Measurements from ENCODE around the gene ADAP2.
"Not testable (repeated sequence)": the region's sequence is repeated elsewhere in the genome, so short reads cannot be mapped to it uniquely, and the experiment has no call there.

The ADAP2 gene

GRCh38 chr17:30964876-30965275, 43.1 kb downstream of the ADAP2 start:
- Histone ChIP-seq H3K4me3 (ENCODE audit: low read length) (no peak overlapping the region), H3K9me3 (ENCODE audit: low read length) (no peaks in the 10 kb centered on the region), H3K4me1 (ENCODE audit: insufficient read depth, low read length) (peaks cover 3% of the 10 kb centered on the region), H2AFZ (ENCODE audit: low read depth, low read length) (no peak overlapping the region), H3K27me3 (ENCODE audit: insufficient read depth, low read length) (no peaks in the 10 kb centered on the region), H3K36me3 (ENCODE audit: insufficient read depth, low read length) (no peaks in the 10 kb centered on the region)

- Histone ChIP-seq H3K4me1 (ENCODE audit: insufficient read depth, low read length) (peaks cover 3% of the 10 kb centered on the region), H2AFZ (ENCODE audit: low read depth, low read length) (no peak overlapping the region), H3K27me3 (ENCODE audit: insufficient read depth, low read length) (no peaks in the 10 kb centered on the region), H3K4me3 (ENCODE audit: low read length) (no peak overlapping the region), H3K36me3 (ENCODE audit: insufficient read depth, low read length) (no peaks in the 10 kb centered on the region), H3K9me3 (ENCODE audit: low read length) (peaks cover 3% of the 10 kb centered on the region)
These were observed 43.9 kb downstream of the ADAP2 start for GRCh38 chr17:30965686-30966085.

GRCh38 chr17:30967911-30968310, 46.2 kb downstream of the ADAP2 start:
- peaks cover 12% of the 10 kb centered on the region for H3K9me3 ChIP-seq (ENCODE audit: low read length)
- H3K4me1 ChIP-seq (ENCODE audit: insufficient read depth, low read length); H3K4me3 ChIP-seq (ENCODE audit: low read length); H2AFZ ChIP-seq (ENCODE audit: low read depth, low read length); H3K36me3 ChIP-seq (ENCODE audit: insufficient read depth, low read length); H3K27me3 ChIP-seq (ENCODE audit: insufficient read depth, low read length): not testable (repeated sequence)

GRCh38 chr17:30969989-30970830, 48.5 kb downstream of the ADAP2 start:
- peaks cover 12% of the 10 kb centered on the region for H3K9me3 ChIP-seq (ENCODE audit: low read length)
- no peaks in the 10 kb centered on the region for H3K36me3 ChIP-seq (ENCODE audit: insufficient read depth, low read length)
- no peak overlapping the region for H3K4me3 ChIP-seq (ENCODE audit: low read length)
- no peaks in the 10 kb centered on the region for H3K4me1 ChIP-seq (ENCODE audit: insufficient read depth, low read length)
- H2AFZ ChIP-seq (ENCODE audit: low read depth, low read length), result no peak overlapping the region
- H3K27me3 ChIP-seq (ENCODE audit: insufficient read depth, low read length), result no peaks in the 10 kb centered on the region

GRCh38 chr17:30970831-30971567, 49.3 kb downstream of the ADAP2 start, which contains the start of gene RNF135:
Gene RNF135 (plus strand): TSS chr17:30971039. CDS start chr17:30971074, 35 bp downstream.
- Histone ChIP-seq H3K36me3 (ENCODE audit: insufficient read depth, low read length) (no peaks in the 10 kb centered on the region), H2AFZ (ENCODE audit: low read depth, low read length) (no peak within 1 kb of the TSS), H3K4me3 (ENCODE audit: low read length) (no peak within 1 kb of the TSS), H3K27me3 (ENCODE audit: insufficient read depth, low read length) (no peaks in the 10 kb centered on the region), H3K9me3 (ENCODE audit: low read length) (peaks cover 12% of the 10 kb centered on the region), H3K4me1 (ENCODE audit: insufficient read depth, low read length) (no peaks in the 10 kb centered on the region)

- H3K4me3 ChIP-seq (ENCODE audit: low read length), result no peak overlapping the region
- no peak overlapping the region for H2AFZ ChIP-seq (ENCODE audit: low read depth, low read length)
- no peaks in the 10 kb centered on the region for H3K27me3 ChIP-seq (ENCODE audit: insufficient read depth, low read length)
- no peaks in the 10 kb centered on the region for H3K4me1 ChIP-seq (ENCODE audit: insufficient read depth, low read length)
- peaks cover 12% of the 10 kb centered on the region for H3K9me3 ChIP-seq (ENCODE audit: low read length)
- H3K36me3 ChIP-seq (ENCODE audit: insufficient read depth, low read length), result no peaks in the 10 kb centered on the region
These were observed 53.5 kb downstream of the ADAP2 start for GRCh38 chr17:30975042-30975820.

- H3K4me1 ChIP-seq (ENCODE audit: insufficient read depth, low read length); H2AFZ ChIP-seq (ENCODE audit: low read depth, low read length); H3K27me3 ChIP-seq (ENCODE audit: insufficient read depth, low read length); H3K36me3 ChIP-seq (ENCODE audit: insufficient read depth, low read length); H3K9me3 ChIP-seq (ENCODE audit: low read length); H3K4me3 ChIP-seq (ENCODE audit: low read length): not testable (repeated sequence)
These were observed 58.2 kb downstream of the ADAP2 start for GRCh38 chr17:30979919-30980318.

- H3K4me1 ChIP-seq (ENCODE audit: insufficient read depth, low read length), result no peaks in the 10 kb centered on the region
- no peak overlapping the region for H3K4me3 ChIP-seq (ENCODE audit: low read length)
- no peaks in the 10 kb centered on the region for H3K36me3 ChIP-seq (ENCODE audit: insufficient read depth, low read length)
- no peak overlapping the region for H2AFZ ChIP-seq (ENCODE audit: low read depth, low read length)
- no peaks in the 10 kb centered on the region for H3K27me3 ChIP-seq (ENCODE audit: insufficient read depth, low read length)
- H3K9me3 ChIP-seq (ENCODE audit: low read length), result no peaks in the 10 kb centered on the region
These were observed 60.1 kb downstream of the ADAP2 start for GRCh38 chr17:30981531-30982519.

- Histone ChIP-seq H3K4me1 (ENCODE audit: insufficient read depth, low read length) (no peaks in the 10 kb centered on the region), H2AFZ (ENCODE audit: low read depth, low read length) (no peak overlapping the region), H3K36me3 (ENCODE audit: insufficient read depth, low read length) (no peaks in the 10 kb centered on the region), H3K27me3 (ENCODE audit: insufficient read depth, low read length) (no peaks in the 10 kb centered on the region), H3K9me3 (ENCODE audit: low read length) (no peaks in the 10 kb centered on the region), H3K4me3 (ENCODE audit: low read length) (no peak overlapping the region)
These were observed 61.1 kb downstream of the ADAP2 start for GRCh38 chr17:30982855-30983254.

- H3K9me3 ChIP-seq (ENCODE audit: low read length), result no peaks in the 10 kb centered on the region
- no peaks in the 10 kb centered on the region for H3K27me3 ChIP-seq (ENCODE audit: insufficient read depth, low read length)
- no peaks in the 10 kb centered on the region for H3K36me3 ChIP-seq (ENCODE audit: insufficient read depth, low read length)
- H3K4me3 ChIP-seq (ENCODE audit: low read length), result no peak overlapping the region
- H2AFZ ChIP-seq (ENCODE audit: low read depth, low read length), result no peak overlapping the region
- no peaks in the 10 kb centered on the region for H3K4me1 ChIP-seq (ENCODE audit: insufficient read depth, low read length)
These were observed 68.7 kb downstream of the ADAP2 start for GRCh38 chr17:30990458-30990857.

GRCh38 chr17:30992551-30992950, 70.8 kb downstream of the ADAP2 start:
- Histone ChIP-seq H3K27me3 (ENCODE audit: insufficient read depth, low read length) (no peaks in the 10 kb centered on the region), H3K9me3 (ENCODE audit: low read length) (no peaks in the 10 kb centered on the region), H3K36me3 (ENCODE audit: insufficient read depth, low read length) (no peaks in the 10 kb centered on the region), H3K4me3 (ENCODE audit: low read length) (no peak overlapping the region), H2AFZ (ENCODE audit: low read depth, low read length) (no peak overlapping the region), H3K4me1 (ENCODE audit: insufficient read depth, low read length) (no peaks in the 10 kb centered on the region)

GRCh38 chr17:30995347-30995746, 73.6 kb downstream of the ADAP2 start:
- Histone ChIP-seq H2AFZ (ENCODE audit: low read depth, low read length) (no peak overlapping the region), H3K27me3 (ENCODE audit: insufficient read depth, low read length) (no peaks in the 10 kb centered on the region), H3K4me1 (ENCODE audit: insufficient read depth, low read length) (no peaks in the 10 kb centered on the region), H3K36me3 (ENCODE audit: insufficient read depth, low read length) (no peaks in the 10 kb centered on the region), H3K9me3 (ENCODE audit: low read length) (no peaks in the 10 kb centered on the region), H3K4me3 (ENCODE audit: low read length) (no peak overlapping the region)

Measured in neuron (in vitro differentiated cells).